AG08395 (cell line): ENCODE results near the gene ITPK1.

Source experiments
- DNase-seq: peaks from one replicate; pipeline ENCODE4 v3.0.0; 2012; ENCODE audit warnings: mixed read lengths, low spot score

Gene ITPK1

GRCh38 chr14:92965281-92965680 is 150.4 kb downstream of the ITPK1 start:
- DNase-seq: no peak

- no peak for DNase-seq
Observed at GRCh38 chr14:92964124-92965109, 151.3 kb downstream of the ITPK1 start.

- no peak for DNase-seq
Observed at GRCh38 chr14:92963301-92964123, 152.2 kb downstream of the ITPK1 start.

- DNase-seq: no peak
Observed at GRCh38 chr14:92962831-92963095, 153.0 kb downstream of the ITPK1 start.

GRCh38 chr14:92962031-92962830 is 153.5 kb downstream of the ITPK1 start:
- no peak for DNase-seq

GRCh38 chr14:92961567-92961855 is 154.2 kb downstream of the ITPK1 start:
- DNase-seq: no peak

- DNase-seq: peak; percentile 76
Observed at GRCh38 chr14:92960706-92961566, 154.8 kb downstream of the ITPK1 start.

- DNase-seq: no peak
Observed at GRCh38 chr14:92959761-92960680, 155.7 kb downstream of the ITPK1 start.

- no peak for DNase-seq
Observed at GRCh38 chr14:92959189-92959531, 156.6 kb downstream of the ITPK1 start.

- no peak for DNase-seq
Observed at GRCh38 chr14:92958373-92959188, 157.1 kb downstream of the ITPK1 start.

- DNase-seq: no peak
Observed at GRCh38 chr14:92956961-92957360, 158.8 kb downstream of the ITPK1 start.

GRCh38 chr14:92955381-92955780 is 160.3 kb downstream of the ITPK1 start:
- DNase-seq: no peak

- no peak for DNase-seq
Observed at GRCh38 chr14:92954933-92955332, 160.8 kb downstream of the ITPK1 start.

GRCh38 chr14:92953526-92953925 is 162.2 kb downstream of the ITPK1 start:
- DNase-seq: no peak

- no peak for DNase-seq
Observed at GRCh38 chr14:92952481-92953298, 163.0 kb downstream of the ITPK1 start.

GRCh38 chr14:92951912-92952471 is 163.7 kb downstream of the ITPK1 start:
- DNase-seq: peak; percentile 89

- DNase-seq: no peak
Observed at GRCh38 chr14:92951261-92951660, 164.5 kb downstream of the ITPK1 start.

GRCh38 chr14:92950773-92951172 is 165.0 kb downstream of the ITPK1 start:
- no peak for DNase-seq

- no peak for DNase-seq
Observed at GRCh38 chr14:92950193-92950540, 165.6 kb downstream of the ITPK1 start.
